ENCODE measurements around the gene DMD.
"Not testable (repeated sequence)": the region's sequence is repeated elsewhere in the genome, so short reads cannot be mapped to it uniquely, and the experiment has no call there.

The DMD gene

GRCh38 chrX:32597777-32598176 is 613.6 kb downstream of the DMD start:
- no peak for DNase-seq

- no peak for DNase-seq
Observed at GRCh38 chrX:32592786-32593185, 618.6 kb downstream of the DMD start.

DNA sequence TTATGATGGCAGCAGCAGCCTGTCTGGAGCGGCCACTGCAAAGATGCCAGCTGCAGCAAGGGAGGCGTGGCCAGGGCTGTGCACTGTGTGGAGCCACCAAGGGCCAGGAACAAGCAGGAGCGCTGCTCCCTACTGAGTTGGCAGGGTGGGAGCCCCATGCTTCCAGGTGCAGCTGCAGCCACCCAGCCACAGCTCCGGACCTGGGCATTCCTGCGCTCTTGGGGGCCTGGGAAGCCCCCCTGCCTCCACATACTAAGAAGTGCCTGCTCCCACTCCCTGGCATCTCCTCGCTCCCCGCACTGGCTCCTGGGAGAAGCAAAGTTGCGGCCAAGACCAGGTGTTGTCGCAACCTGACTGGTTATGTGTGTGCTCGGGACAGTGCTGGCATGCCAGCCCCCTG is 619.8 kb downstream of the DMD start:
- no peak for DNase-seq

- DNase-seq: no peak
Observed at GRCh38 chrX:32582729-32583128, 628.6 kb downstream of the DMD start.

DNA sequence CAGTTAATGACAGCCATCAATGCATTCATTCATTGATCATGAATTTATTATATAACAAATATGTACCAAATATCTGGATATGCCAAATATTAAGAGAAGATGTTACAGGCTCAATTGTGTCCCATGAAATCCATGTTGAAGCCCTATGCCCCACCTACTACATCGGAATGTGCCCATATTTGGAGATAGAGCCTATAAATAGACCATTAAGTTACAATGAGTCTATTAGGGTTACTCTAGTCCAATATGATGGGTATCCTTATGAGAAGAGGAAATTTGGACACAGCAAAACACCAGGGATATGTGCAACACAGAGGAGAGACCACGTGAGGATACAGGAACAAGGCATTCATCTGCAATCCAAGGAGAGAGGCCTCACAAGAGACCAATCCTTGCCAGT is 634.5 kb downstream of the DMD start:
- no peak for DNase-seq

DNA sequence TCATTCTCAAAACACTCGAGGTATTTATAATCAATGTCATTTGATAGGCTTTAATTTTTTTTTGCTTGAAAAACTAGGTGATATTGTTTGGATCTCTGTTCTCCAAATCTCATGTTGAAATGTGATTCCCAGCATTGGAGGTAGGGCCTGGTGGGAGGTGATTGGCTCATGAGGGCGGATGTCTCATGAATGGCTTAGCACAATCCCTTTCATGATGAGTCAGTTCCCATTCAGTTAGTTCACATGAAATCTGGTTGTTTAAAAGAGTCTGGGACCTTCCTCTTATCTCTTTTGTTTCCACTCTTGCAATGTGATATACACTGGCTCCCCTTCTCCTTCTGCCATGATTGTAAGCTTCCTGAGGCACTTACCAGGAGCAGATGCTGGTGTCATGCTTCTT is 638.7 kb downstream of the DMD start:
- DNase-seq: no peak

GRCh38 chrX:32571579-32571978 is 639.8 kb downstream of the DMD start:
- DNase-seq: no peak

DNA sequence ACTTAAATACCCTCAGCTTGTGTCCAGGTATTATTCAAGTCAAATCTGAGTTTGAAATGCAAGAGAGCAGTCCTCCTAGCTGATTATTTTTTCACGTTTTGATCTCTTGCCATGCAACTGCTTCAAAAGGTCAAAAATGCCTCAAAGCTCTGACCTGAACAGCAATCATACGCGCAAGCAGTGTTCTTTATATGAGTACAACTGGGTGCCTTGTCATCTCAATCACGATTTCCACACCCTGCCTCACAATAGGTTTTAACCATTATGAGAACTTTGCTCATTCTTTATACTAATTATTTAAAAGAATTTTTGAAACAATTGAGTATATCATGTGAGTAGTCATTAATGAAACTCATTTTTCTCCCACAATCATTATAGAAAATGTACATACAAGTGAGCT is 649.1 kb downstream of the DMD start:
- DNase-seq: no peak

DNA sequence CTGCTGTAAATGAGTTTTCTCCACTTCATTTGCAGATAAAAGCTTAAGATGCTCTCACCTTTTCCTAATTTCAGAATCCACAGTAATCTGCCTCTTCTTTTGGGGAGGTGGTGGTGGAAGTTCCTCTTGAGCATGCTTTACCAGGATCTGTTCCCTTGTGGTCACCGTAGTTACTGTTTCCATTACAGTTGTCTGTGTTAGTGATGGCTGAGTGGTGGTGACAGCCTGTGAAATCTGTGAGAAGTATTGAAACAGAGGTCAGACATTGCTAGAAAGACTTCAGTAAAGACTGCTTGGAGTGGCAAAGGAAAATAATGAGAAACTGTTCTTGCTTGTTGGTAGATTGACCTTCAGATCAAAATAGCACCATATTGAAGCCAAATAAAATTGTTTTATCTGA is 666.2 kb downstream of the DMD start:
- no peak for DNase-seq

DNA sequence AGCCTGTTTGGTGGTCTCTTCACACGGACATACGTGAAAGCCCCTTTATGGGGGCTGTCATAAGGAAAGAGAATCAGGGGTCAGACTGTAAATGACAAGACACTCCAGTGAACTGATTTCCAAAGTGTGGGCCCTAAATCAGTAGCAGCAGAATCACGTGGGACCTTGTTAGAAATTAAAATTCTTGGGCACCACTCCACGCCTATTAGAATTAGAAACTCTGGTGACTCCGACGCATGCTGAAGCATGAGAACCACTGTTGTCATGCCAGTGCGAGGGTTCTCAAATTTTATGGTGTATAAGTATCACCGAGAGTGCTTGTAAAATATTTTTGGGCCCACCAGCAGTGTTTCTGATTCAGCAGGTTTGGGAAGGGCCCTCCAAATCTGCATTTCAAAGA is 672.8 kb downstream of the DMD start:
- DNase-seq: no peak

DNA sequence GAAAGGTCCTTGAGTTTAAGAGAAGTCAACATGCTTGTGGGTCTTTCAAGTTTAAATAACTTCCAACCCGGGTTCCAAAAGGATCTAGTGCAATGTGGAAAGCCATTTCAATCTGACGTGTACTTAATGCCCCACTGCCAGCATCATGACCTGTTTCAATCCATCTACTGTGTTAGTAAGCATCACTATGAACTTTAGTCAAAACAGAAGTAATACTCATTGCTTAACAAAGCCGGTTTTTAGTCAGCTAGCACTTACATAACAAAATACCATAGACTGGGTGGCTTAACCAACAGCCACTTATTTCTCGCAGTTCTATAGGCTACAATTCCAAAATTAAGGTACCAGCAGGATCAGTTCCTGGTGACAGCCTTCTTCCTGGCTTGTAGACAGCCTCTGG is 677.5 kb downstream of the DMD start:
- DNase-seq: no peak

DNA sequence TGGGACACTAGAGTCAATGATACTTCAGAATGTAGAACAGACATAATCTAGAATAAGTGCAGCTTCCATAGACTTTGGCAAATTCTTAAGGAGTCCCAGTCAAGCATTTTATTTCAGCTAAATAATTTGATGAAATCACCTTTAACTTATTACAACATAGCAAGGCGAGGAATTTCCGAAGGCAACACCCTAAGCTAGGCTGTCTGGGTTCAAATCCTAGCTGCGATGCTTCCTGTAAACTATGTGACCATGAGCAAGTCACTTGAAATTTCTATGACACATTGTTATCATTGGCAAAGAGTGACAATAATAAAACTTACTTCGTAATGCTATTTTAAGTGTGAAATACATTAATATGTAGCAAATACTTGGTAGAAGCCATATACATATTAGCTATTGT is 679.1 kb downstream of the DMD start:
- no peak for DNase-seq

- peak; percentile 5 for DNase-seq
Observed at GRCh38 chrX:32530802-32531403, 680.4 kb downstream of the DMD start.

- not testable (repeated sequence) for DNase-seq
Observed at GRCh38 chrX:32528451-32528850, 682.9 kb downstream of the DMD start.

- no peak for DNase-seq
Observed at GRCh38 chrX:32525234-32525633, 686.1 kb downstream of the DMD start.

DNA sequence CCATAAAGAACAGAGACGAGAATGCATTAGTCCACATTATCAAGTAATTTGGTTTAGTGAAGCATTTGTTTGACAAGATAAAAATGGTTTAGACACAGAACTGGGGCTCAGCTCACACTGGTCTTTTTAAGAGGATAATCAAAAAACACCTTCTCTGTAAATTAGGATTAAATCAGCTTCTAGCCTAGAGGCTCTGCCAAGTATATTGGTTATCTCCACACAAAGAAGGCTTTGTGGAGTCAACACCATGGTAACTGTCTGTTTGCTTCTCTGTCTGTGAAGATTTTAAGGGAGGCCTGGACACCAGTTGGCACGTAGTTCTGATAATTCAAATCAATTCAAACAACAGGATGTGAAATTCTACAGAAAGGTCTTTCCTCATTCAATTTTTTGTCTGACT is 687.0 kb downstream of the DMD start:
- DNase-seq: no peak

DNA sequence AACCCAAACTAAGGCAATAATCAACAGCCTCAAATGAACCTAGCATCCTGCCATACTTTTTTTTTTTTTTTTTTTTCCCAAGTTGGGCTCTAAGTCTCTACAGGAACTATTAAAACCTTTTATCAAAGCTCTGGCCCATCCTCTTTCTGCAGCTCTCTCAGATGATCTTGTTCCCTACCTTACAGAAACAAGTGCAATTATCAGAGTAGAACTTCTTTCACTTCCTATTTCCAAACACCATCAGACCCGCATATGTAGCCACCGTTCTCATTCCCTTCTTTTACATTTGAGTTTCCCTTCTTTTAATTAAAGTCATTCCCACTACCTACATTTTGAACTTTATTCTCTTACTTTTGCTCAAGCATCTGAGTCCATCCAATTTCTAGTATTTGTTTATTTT is 690.6 kb downstream of the DMD start:
- DNase-seq: no peak

DNA sequence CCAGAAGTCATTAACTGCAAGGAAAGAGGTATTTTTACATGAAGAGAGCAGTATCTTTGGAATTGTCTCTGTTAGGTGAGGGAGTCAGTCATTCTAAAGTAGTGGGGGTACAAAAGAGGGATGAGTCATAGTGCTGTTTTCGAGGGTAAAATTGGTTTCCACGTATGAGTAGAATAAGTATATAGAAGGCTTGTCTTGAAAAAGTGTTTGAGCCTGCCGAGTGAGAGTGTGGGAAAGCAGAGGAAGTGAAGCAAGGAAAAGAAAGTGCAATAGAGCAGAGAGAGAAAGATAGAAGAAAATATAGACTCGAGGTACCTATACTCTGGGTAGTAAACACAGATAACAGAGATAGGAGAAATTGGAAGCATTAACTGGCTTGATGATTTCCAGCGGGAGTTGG is 696.4 kb downstream of the DMD start:
- no peak for DNase-seq

GRCh38 chrX:32501606-32502005 is 709.7 kb downstream of the DMD start:
- DNase-seq: no peak

DNA sequence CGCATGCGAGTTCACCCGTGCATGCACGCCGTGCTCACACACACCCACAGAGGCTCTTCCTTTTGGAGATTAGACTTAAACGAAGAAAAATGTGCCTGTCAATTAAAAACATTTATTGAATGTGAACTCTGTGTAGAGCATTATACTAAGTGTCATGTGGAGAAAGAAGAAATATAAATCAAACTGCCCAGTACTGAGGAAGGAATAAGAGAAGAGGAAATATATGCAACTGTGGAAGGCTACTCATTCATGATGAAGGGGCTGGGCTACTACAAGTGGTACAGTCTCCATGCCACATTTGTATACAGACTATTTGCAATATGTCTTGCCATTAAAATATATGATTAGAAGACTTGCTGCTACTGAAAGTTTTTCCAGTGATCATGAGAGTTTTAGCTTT is 714.7 kb downstream of the DMD start:
- no peak for DNase-seq

- DNase-seq: no peak
Observed at GRCh38 chrX:32495855-32496254, 715.5 kb downstream of the DMD start.

DNA sequence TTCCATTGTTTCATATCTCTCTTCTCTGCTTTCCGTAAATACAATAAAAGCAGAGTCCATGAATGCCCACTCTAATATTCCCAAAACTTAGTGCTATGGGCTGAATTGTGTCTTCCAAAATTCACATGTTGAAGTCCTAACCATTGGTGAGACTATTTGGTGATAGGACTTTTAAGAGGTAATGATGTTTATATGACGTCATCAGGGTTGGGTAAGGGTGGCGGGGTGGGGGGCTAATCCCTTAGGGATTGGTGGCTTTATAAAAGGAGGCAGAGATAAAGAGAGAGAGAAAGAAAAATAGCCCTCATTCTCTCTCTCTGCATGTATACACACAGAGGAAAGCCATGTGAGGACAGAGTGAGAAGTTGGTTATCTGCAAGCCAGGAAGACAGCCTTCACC is 722.2 kb downstream of the DMD start:
- no peak for DNase-seq

DNA sequence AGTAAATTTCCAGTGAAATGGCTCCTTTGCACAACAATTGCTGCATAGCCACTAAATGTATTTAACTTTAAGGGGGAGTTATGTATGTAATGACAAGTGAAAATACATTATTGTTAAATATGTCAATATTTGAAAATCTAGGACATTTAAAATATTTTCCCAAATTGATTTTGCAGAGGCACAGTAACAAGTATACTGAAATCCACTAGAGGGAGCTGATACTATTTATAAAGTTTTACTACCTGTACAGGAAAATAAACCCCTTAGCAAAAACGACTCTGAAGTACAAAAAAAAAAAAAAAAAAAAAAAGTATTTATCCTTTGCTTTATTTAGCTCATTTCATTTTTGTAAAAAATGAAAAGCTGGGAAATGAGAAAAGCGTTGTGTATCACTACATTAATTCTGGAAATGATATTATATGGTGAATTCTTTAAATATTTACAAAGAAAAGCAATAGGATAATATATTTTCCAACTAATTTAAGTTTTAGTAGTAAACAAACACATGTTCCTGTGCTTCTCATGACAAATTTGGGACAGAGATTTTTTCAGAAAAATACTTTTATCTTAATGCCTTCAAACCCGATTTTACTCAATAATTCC is 727.7 kb downstream of the DMD start:
- DNase-seq: peak; percentile 0

GRCh38 chrX:32480019-32480418 is 731.3 kb downstream of the DMD start:
- no peak for DNase-seq

GRCh38 chrX:32472364-32472763 is 739.0 kb downstream of the DMD start:
- no peak for DNase-seq

All from NCI-H2171 treated with DMSO at 0.1 percent for 48 hours (cell line).